Measurements from ENCODE around the gene PTPMT1.

Gene PTPMT1

GRCh38 chr11:47532597-47533213, 32.7 kb upstream of the PTPMT1 start:
- Histone ChIP-seq H3K79me2 (ENCODE audit: low read length) (peaks cover 100% of the 10 kb centered on the region), H3K4me1 (ENCODE audit: low read length) (no peaks in the 10 kb centered on the region), H3K36me3 (replicated peaks; ENCODE audit: low read depth, low read length) (peaks cover 13% of the 10 kb centered on the region), H3K27ac (ENCODE audit: low read length) (no peak overlapping the region), H2AFZ (ENCODE audit: low read depth, low read length) (no peak overlapping the region), H3K4me2 (ENCODE audit: low read length) (no peak overlapping the region), H3K9me3 (ENCODE audit: insufficient read depth, low read length) (no peaks in the 10 kb centered on the region), H4K20me1 (ENCODE audit: insufficient read depth, low read length) (peaks cover 86% of the 10 kb centered on the region), H3K4me3 (ENCODE audit: low read length) (no peak overlapping the region), H3K27me3 (ENCODE audit: low read depth, low read length) (no peaks in the 10 kb centered on the region), H3K9ac (ENCODE audit: low read length) (no peak overlapping the region)
- TF ChIP-seq CTCF (IDR thresholded peaks at IDR 0.05; ENCODE audit: low read depth, low read length) (no peak), EZH2phosphoT487 (IDR thresholded peaks at IDR 0.05; ENCODE audit: low read depth) (no peak)

DNA sequence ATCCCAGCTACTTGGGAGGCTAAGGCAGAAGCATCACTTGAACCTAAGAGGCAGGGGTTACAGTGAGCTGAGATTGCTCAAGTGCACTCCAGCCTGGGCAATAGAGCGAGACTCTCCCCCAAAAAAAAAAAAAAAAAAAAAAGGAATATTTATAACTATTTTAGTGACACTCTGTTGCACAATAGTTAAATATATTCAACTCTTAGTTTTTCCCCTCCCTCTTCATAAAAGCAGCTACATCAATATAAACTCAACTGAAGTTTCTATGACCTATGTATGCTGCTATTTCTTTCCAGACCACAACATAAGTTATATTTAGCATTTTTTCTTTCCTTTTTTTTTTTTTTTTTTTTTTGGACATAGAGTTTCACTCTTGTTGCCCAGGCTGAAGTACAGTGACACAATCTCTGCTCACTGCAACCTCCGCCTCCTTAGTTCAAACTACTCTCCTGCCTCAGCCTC, 31.7 kb upstream of the PTPMT1 start:
- H4K20me1 ChIP-seq (ENCODE audit: insufficient read depth, low read length), result peaks cover 89% of the 10 kb centered on the region

DNA sequence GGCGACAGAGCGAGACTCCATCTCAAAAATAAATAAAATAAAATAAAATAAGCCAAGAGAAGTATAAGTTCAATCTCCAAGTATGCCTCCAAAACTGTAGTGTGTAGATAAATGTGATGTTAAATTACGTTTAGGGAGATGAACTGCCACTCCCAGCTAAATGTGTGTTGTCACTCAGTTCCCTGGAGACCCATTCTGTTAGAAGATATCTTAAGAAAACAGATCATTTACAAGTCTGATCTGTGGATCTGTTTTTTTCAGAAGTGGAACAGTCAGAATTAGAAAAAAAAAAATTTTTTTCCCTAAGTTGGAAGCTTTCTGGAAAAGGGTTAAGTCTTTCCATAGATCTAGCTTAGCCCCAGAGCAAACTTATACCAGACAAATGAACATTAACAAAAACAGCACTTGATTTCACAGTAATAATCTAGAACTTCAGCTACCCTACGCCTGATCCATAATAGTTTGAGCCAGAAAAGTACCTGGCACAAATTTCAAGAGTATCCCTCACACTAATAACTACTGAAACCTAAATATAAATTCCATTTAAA, 30.6 kb upstream of the PTPMT1 start:
- H3K27me3 ChIP-seq (ENCODE audit: low read depth, low read length), result no peaks in the 10 kb centered on the region
- H4K20me1 ChIP-seq (ENCODE audit: insufficient read depth, low read length), result peaks cover 90% of the 10 kb centered on the region
- H3K79me2 ChIP-seq (ENCODE audit: low read length), result peaks cover 100% of the 10 kb centered on the region
- no peak overlapping the region for H3K27ac ChIP-seq (ENCODE audit: low read length)
- peaks cover under 1% of the 10 kb centered on the region; the same call in 1 of the 2 replicates for H3K4me1 ChIP-seq (ENCODE audit: low read length)
- H2AFZ ChIP-seq (ENCODE audit: low read depth, low read length), result no peak overlapping the region
- H3K9ac ChIP-seq (ENCODE audit: low read length), result no peak overlapping the region
- H3K9me3 ChIP-seq (ENCODE audit: insufficient read depth, low read length), result no peaks in the 10 kb centered on the region
- TF ChIP-seq EZH2phosphoT487 (IDR thresholded peaks at IDR 0.05; ENCODE audit: low read depth) (no peak), CTCF (IDR thresholded peaks at IDR 0.05; ENCODE audit: low read depth, low read length) (no peak)
- H3K4me2 ChIP-seq (ENCODE audit: low read length), result no peak overlapping the region
- H3K4me3 ChIP-seq (ENCODE audit: low read length), result no peak overlapping the region
- H3K36me3 ChIP-seq (replicated peaks; ENCODE audit: low read depth, low read length), result peaks cover 23% of the 10 kb centered on the region

More for the DNA sequence above, 31.7 kb upstream of the PTPMT1 start:
- no peak overlapping the region for H3K27ac ChIP-seq (ENCODE audit: low read length)
- H3K9ac ChIP-seq (ENCODE audit: low read length), result no peak overlapping the region
- no peaks in the 10 kb centered on the region for H3K9me3 ChIP-seq (ENCODE audit: insufficient read depth, low read length)
- H3K4me1 ChIP-seq (ENCODE audit: low read length), result no peaks in the 10 kb centered on the region
- no peak overlapping the region for H3K4me3 ChIP-seq (ENCODE audit: low read length)
- peaks cover 100% of the 10 kb centered on the region for H3K79me2 ChIP-seq (ENCODE audit: low read length)
- no peak for TF ChIP-seq CTCF (IDR thresholded peaks at IDR 0.05; ENCODE audit: low read depth, low read length)
- TF ChIP-seq EZH2phosphoT487 (IDR thresholded peaks at IDR 0.05; ENCODE audit: low read depth), result no peak
- H3K4me2 ChIP-seq (ENCODE audit: low read length), result no peak overlapping the region
- peaks cover 17% of the 10 kb centered on the region for H3K36me3 ChIP-seq (replicated peaks; ENCODE audit: low read depth, low read length)
- no peaks in the 10 kb centered on the region for H3K27me3 ChIP-seq (ENCODE audit: low read depth, low read length)
- no peak overlapping the region for H2AFZ ChIP-seq (ENCODE audit: low read depth, low read length)

DNA sequence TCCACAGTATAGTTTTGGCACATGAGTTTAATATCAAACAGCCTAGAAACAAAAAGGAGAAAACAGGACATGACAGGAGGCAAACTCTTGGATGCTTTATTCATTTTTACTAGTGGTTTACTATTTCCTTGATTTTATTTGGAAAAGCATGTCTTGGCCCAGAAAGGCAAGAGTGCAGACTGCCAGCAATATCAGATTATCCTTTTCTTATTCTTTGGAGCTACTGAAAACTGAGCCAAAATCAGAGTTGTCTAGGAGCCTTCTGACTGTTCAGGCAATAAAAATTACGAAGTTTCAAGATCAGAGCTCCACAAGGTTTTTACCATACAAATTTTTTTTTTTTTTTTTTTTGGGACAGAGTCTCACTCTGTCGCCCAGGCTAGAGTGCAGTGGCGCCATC, 28.5 kb upstream of the PTPMT1 start:
- peaks cover 87% of the 10 kb centered on the region for H4K20me1 ChIP-seq (ENCODE audit: insufficient read depth, low read length)
- H3K27ac ChIP-seq (ENCODE audit: low read length), result no peak overlapping the region
- H3K9me3 ChIP-seq (ENCODE audit: insufficient read depth, low read length), result no peaks in the 10 kb centered on the region
- H2AFZ ChIP-seq (ENCODE audit: low read depth, low read length), result no peak overlapping the region
- H3K4me2 ChIP-seq (ENCODE audit: low read length), result no peak overlapping the region
- no peak for TF ChIP-seq CTCF (IDR thresholded peaks at IDR 0.05; ENCODE audit: low read depth, low read length)
- TF ChIP-seq EZH2phosphoT487 (IDR thresholded peaks at IDR 0.05; ENCODE audit: low read depth), result no peak
- peaks cover 100% of the 10 kb centered on the region for H3K79me2 ChIP-seq (ENCODE audit: low read length)
- H3K9ac ChIP-seq (ENCODE audit: low read length), result no peak overlapping the region
- peaks cover 9% of the 10 kb centered on the region for H3K4me1 ChIP-seq (ENCODE audit: low read length)
- peaks cover 30% of the 10 kb centered on the region for H3K36me3 ChIP-seq (replicated peaks; ENCODE audit: low read depth, low read length)
- no peaks in the 10 kb centered on the region for H3K27me3 ChIP-seq (ENCODE audit: low read depth, low read length)
- no peak overlapping the region for H3K4me3 ChIP-seq (ENCODE audit: low read length)

Data from OCI-LY3 (cell line).